CD4-positive, alpha-beta T cell treated with Interleukin-6 for 4 hours (primary cell): ENCODE results near the gene CYB561D2.
"Not testable (repeated sequence)": the region's sequence is repeated elsewhere in the genome, so short reads cannot be mapped to it uniquely, and the experiment has no call there.

Experiments used
- DNase-seq: peaks from one replicate; pipeline ENCODE4 v3.0.0-alpha.2; 2020; ENCODE audit warnings: mixed read lengths

The CYB561D2 gene, protein sequence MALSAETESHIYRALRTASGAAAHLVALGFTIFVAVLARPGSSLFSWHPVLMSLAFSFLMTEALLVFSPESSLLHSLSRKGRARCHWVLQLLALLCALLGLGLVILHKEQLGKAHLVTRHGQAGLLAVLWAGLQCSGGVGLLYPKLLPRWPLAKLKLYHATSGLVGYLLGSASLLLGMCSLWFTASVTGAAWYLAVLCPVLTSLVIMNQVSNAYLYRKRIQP

DNA sequence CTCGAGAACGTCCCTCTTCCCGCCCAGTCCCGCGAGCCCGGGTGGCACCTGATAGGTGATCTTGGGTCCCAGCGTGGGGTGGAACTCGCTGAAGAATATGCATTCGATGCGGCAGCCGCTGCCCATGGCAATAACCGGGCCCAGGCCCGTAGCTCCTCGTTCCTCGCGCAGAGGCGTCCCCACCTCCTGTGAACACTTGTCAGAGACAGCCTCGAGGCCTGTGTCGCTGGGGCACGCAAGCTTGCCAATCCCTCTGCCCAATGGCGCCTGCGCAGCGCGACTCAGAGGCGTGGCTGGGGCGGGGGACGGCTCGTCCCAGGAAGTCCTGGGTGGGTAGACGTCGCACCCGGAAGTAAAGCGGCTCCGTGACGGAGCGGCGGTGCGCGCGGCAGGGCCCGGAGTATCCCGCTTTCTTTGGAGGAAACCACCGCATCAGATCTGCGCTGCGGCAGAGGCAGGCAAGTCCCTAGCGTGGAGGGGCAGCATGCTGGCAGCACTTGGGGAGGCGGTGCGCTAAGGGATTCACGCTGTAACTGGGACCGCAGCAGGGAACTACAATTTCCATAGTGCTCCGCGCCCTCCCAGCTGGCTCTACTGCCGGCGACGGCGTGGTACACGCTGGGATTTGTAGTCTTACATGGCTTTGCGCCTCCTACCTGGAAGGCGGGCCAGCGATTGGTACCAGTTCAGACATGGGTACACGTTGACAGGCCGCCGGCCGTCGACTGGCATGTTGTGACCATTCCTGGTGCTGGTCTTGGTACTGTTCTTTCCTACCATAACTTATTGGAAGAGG is at the start of gene CYB561D2, which contains the start of gene NPRL2:
CYB561D2 (plus strand) TSS at position 336 of the 796 bp plus-strand sequence. CDS start 572 bp downstream, outside the sequence.
NPRL2 (minus strand) TSS at position 249 of the 796 bp plus-strand sequence; CDS start at position 126, 123 bp downstream.
- peak; percentile 100 for DNase-seq

GRCh38 chr3:50302095-50303012 is 48.3 kb upstream of the CYB561D2 start:
- DNase-seq = no peak

- no peak for DNase-seq
Observed at GRCh38 chr3:50303013-50303815, 47.4 kb upstream of the CYB561D2 start, which contains the start of gene HYAL1. Gene HYAL1 (minus strand): TSS chr3:50303574. CDS start chr3:50302956, 618 bp downstream.

DNA sequence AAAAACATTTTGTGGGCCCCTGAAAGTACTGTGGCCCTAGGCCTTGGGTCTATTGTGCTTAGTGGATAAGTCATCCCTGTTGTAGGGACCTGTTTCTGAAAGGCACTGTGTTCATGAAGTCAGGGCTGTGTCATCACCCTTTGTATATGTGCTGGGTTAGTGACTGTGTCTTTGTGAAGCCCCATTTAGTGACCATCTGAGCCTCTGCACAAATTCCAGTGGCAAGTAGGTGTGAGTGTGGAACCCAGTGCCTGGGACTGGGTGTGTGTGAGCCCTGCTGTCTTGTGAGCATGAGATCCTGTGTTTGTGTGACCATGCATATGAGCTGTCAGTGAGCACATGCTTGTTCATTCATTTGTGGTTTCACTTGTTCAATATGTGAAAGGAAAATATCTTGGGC is 46.1 kb upstream of the CYB561D2 start:
- DNase-seq = no peak

GRCh38 chr3:50312041-50312440 is 38.6 kb upstream of the CYB561D2 start:
- not testable (repeated sequence) for DNase-seq

DNA sequence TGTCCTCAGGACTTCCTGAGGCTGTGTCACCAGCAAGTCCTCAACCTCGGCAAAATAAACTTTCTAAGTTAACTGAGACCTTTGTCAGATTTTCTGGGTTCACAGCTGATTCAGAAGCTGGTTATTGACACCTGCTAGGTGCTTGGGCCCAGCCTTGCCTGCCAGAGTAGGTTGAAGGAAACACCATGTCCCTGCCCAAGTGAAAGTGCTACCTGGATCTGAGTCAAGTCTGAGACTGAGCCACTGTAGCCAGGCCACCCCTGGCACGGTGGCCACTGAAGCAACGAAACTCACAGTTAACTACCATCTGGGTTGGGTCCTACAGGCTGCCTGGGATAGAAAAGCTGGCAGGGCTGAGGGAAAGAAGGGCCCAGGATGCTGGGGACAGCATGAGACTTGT is 36.3 kb upstream of the CYB561D2 start:
- no peak for DNase-seq

DNA sequence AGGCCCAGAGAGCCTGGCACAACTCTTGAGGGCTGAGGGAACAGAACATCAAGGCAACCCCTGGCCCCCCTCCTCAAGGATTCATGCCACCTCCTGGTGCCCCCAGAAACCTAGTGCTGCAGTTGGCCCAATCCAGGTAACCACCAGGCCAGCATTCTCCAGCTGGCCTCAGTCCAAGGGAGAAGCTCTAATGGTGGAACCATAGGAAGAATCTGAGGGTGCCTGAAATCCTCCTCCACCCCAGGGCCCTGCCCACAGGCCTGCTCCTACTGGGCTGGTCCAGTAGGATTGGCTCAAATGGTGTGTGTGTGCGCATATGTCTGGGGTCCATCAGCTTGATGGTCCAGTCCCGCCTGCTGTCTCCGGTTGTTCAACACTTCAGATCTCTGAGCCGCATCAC is 35.8 kb upstream of the CYB561D2 start:
- no peak for DNase-seq

DNA sequence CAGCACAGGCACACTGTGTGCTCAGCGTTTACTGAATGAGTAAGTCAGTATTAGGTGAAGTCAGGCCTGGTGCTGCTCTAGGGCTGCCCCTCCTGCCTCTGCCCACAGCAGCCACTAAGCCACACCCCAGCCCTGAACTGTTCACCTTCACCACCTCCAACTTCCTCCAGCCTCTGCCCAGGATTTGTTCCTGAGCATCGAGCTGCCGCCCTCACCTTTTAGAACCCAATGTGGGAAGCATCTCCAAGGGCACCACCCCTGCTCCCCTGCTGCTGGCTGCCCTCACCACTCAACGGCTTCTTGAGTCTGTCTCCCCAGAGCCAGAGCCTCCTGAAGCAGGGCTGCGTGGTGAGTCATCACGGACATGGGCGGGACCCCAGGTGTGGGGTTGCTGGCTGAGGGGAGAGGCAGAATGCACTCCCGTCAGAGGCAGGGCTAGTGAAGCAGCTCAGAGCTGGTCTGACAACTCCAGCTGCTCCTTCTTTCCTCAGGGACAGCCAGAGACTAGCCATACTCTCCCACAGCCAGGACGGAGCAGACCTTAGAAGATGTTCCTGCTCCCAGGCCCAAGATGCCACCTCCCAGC is 33.9 kb upstream of the CYB561D2 start:
- DNase-seq = peak; percentile 81

DNA sequence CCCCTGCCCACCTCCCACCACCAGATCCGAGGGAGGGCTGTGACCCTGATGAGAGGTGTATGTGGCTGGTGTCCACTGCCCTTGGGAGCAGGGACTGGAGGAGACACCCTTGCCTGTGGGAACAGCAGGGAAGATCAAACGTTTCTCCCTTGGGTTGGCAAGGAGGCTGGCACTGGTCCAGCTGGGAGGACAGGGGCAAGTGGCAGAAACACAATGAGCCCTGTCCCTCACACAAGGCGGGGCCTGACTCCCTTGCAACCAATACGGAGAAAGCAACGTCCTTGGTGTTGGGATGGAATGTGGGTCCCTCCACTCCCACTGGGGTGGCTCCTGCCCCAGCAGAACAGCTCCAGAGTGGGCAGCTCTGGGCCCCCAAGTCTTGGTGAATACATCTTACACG is 33.4 kb upstream of the CYB561D2 start:
- DNase-seq = no peak

DNA sequence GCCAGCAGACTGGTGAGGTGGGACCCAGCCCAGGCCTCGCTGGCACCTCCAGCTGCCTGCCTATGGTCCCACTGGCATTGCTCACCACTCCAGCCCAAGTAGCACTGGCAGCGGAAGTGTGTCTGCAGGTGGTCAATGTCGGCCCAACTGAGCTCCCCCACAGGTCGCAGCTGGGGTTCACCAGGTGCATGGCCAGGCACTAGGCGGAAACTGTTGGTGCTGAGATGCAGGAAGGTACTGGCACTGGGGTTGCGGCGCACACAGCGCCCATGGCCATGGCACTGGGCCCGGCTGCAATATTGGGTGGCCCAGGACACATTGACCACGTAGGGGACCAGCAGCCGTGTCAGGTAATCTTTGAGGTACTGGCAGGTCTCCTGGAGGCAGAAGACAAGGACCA is 32.5 kb upstream of the CYB561D2 start:
- DNase-seq = no peak

- DNase-seq = no peak
Observed at GRCh38 chr3:50318615-50319014, 32.0 kb upstream of the CYB561D2 start.

GRCh38 chr3:50319181-50319893 is 31.3 kb upstream of the CYB561D2 start:
- no peak for DNase-seq

GRCh38 chr3:50319894-50320625 is 30.6 kb upstream of the CYB561D2 start:
- no peak for DNase-seq

DNA sequence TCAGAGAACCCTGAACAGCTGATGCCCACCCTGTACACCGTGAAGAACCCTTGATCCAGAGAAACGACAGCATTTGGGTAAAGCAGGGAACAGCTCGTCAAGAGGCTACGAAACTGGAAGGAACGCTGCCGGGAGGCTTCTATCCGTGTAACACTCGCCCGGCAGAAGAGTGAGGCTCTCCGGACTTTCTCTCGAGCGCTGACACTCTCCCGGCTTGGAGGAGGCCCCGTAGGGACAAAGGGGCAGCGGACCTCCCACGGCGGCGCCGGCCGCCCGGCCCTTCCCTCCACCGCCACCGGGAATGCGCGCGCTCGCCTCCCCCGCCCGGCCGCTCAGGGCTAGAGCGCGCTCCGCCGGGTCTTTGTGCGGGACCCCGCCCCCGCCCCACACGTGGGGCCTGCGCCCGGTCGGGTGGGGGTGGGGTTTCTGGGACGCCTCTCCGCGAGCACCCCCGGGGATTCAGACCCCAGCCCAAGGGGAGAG is 29.8 kb upstream of the CYB561D2 start:
- DNase-seq = peak; percentile 79

DNA sequence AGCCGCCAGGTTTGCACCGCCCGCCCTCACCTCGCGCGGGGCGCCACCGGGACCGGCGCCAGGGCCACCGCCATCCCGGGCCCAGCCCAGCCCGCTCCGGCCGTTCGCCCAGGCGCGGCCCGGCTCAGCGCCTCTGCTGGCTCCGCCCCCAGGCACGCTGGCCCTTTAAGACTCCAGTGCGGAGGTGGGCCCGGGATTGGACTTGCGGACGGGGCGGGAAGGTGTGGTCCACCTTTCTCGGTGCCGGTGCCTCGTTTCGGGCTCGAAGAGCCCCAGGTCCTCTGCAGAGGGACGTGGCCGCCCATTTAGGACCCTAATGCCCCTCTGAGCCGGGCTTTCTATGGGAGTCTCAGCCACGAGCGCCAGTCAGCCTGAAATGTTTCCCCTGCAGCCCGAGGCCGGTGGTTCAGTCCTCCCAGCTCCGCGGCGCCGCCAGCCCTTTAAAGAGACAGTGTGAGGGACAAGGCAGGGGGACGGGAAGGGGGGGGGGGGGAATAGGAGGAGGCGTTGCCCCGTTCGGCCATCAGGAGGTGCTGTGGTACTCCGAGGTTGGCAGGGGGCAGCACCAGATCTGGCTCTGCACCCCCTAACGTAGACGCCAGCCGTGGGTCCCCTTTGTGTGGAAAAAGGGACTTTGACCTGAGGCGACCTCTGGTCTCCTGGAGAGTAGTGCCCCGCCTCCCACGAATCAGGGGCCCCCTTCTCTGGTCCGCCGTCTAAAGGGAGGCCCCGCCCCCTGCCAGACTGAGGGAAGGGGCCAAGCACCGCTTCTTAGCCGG is 29.1 kb upstream of the CYB561D2 start:
- peak; percentile 88 for DNase-seq

- no peak for DNase-seq
Observed at GRCh38 chr3:50322115-50322385, 28.6 kb upstream of the CYB561D2 start.

GRCh38 chr3:50322386-50323091 is 28.1 kb upstream of the CYB561D2 start, which contains the start of gene HYAL2:
Gene HYAL2 (minus strand): TSS chr3:50322745. CDS start chr3:50320489, 2,256 bp downstream.
- no peak for DNase-seq

GRCh38 chr3:50323092-50323600 is 27.5 kb upstream of the CYB561D2 start:
- DNase-seq = no peak
